Progenitor cell of endocrine pancreas (in vitro differentiated cells): Measurements from ENCODE around the gene MTUS2. TPM values are rescaled to one million over a fixed set of nuclear protein-coding genes. Genes with fewer than 3 reads are reported as not detected.

Experiments used
- DNase-seq: peaks from one replicate; pipeline ENCODE4 v3.0.0; 2021; ENCODE audit warnings: low spot score; ENCODE audit not compliant: unreplicated experiment
- H3K27ac Mint-ChIP-seq: 2 replicates; pipeline ENCODE4 v1.8.0; 2021; ENCODE audit warnings: mild to moderate bottlenecking, moderate library complexity, mixed read lengths
- H3K27me3 Mint-ChIP-seq: 2 replicates; pipeline ENCODE4 v1.8.0; 2021; ENCODE audit warnings: mixed read lengths
- H3K36me3 Mint-ChIP-seq: 2 replicates; pipeline ENCODE4 v1.8.0; 2022; ENCODE audit warnings: mixed read lengths; ENCODE audit not compliant: insufficient read depth
- H3K4me1 Mint-ChIP-seq: 2 replicates; pipeline ENCODE4 v1.8.0; 2021; ENCODE audit warnings: low read depth, mixed read lengths
- H3K4me3 Mint-ChIP-seq: 2 replicates; pipeline ENCODE4 v1.8.0; 2021; ENCODE audit warnings: low read depth, mild to moderate bottlenecking, moderate library complexity, mixed read lengths
- H3K9me3 Mint-ChIP-seq: 2 replicates; pipeline ENCODE4 v1.8.0; 2021; ENCODE audit warnings: low read depth, mixed read lengths
- total RNA-seq: library from RNA; stranded (reverse); gene quantifications from 2 replicates; pipeline ENCODE4 v1.2.1, GENCODE V29; 2021
- TF ChIP-seq, protein P1 (sequence below): fragments of 200-600 bp; sonication (generic); IDR thresholded peaks from one replicate; pipeline ENCODE4 v1.5.0; 2021; ENCODE audit warnings: antibody characterized with exemption, mild to moderate bottlenecking; ENCODE audit not compliant: unreplicated experiment

Gene MTUS2
- total RNA-seq, 1 donor from 2014 or later = 9.3 TPM

DNA sequence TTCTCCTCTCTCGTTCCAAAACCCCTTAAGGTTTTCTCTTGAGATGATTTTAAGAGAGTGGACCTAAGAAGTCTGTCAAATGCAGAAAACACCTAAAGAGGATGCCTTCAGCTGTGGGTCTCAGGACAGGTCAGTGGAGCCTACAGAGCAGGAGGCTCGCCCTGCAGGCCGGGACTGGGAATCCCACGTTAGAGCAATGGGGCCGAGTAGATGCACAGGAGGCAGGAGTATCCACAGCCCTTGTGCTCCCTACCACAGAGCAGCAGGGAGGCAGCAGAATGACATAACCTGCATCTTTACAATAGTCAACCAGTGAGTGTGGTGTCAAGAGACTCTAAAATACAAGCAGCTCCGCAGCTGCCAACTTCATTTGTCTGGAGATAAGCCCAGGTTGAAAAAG, 229.4 kb downstream of the MTUS2 start:
- no peak overlapping the region for H3K27ac Mint-ChIP-seq
- TF ChIP-seq, protein P1, sequence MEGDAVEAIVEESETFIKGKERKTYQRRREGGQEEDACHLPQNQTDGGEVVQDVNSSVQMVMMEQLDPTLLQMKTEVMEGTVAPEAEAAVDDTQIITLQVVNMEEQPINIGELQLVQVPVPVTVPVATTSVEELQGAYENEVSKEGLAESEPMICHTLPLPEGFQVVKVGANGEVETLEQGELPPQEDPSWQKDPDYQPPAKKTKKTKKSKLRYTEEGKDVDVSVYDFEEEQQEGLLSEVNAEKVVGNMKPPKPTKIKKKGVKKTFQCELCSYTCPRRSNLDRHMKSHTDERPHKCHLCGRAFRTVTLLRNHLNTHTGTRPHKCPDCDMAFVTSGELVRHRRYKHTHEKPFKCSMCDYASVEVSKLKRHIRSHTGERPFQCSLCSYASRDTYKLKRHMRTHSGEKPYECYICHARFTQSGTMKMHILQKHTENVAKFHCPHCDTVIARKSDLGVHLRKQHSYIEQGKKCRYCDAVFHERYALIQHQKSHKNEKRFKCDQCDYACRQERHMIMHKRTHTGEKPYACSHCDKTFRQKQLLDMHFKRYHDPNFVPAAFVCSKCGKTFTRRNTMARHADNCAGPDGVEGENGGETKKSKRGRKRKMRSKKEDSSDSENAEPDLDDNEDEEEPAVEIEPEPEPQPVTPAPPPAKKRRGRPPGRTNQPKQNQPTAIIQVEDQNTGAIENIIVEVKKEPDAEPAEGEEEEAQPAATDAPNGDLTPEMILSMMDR = no peak
- peaks cover 20% of the 10 kb centered on the region for H3K9me3 Mint-ChIP-seq
- H3K27me3 Mint-ChIP-seq = no peaks in the 10 kb centered on the region
- H3K4me3 Mint-ChIP-seq = no peak overlapping the region
- no peak for DNase-seq
- peaks cover 10% of the 10 kb centered on the region for H3K4me1 Mint-ChIP-seq
- H3K36me3 Mint-ChIP-seq = peaks cover 12% of the 10 kb centered on the region

DNA sequence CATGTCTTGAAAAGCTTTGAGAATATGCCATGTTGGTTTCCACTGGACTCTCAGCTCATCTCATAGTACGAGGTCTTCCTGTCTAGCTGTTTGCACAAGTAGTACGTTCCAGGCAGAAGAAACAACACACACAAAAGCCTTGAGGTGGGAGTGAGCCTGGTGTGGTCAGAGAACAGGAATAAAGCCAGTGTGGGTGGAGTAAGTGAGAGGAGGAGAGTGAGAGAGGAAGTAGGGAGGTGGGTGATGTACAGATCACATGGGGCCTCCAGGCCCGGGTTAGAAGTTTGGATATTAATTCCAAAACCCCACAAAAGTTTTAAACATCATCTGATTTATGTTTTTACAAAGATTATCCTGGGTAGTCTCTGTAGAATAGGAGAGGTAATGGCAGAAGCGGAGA, 230.6 kb downstream of the MTUS2 start:
- DNase-seq = no peak
- Mint-ChIP-seq H3K9me3 (peaks cover 17% of the 10 kb centered on the region), H3K27ac (no peak overlapping the region), H3K27me3 (no peaks in the 10 kb centered on the region), H3K36me3 (peaks cover 8% of the 10 kb centered on the region), H3K4me1 (peaks cover 10% of the 10 kb centered on the region), H3K4me3 (no peak overlapping the region)
- TF ChIP-seq, protein P1 = no peak

- Mint-ChIP-seq H3K4me3 (no peak overlapping the region), H3K27me3 (no peaks in the 10 kb centered on the region), H3K27ac (no peak overlapping the region), H3K4me1 (no peaks in the 10 kb centered on the region), H3K9me3 (peaks cover 31% of the 10 kb centered on the region), H3K36me3 (peaks cover 5% of the 10 kb centered on the region)
- no peak for DNase-seq
- TF ChIP-seq, protein P1 = no peak
These were observed 239.7 kb downstream of the MTUS2 start for GRCh38 chr13:29059800-29060199.

GRCh38 chr13:29065142-29065541, 245.0 kb downstream of the MTUS2 start:
- TF ChIP-seq, protein P1 = no peak
- no peak overlapping the region for H3K27ac Mint-ChIP-seq
- no peak overlapping the region for H3K4me3 Mint-ChIP-seq

GRCh38 chr13:29067306-29067945, 247.3 kb downstream of the MTUS2 start:
- no peaks in the 10 kb centered on the region for H3K27me3 Mint-ChIP-seq
- TF ChIP-seq, protein P1 = no peak

More at GRCh38 chr13:29065142-29065541, 245.0 kb downstream of the MTUS2 start:
- Mint-ChIP-seq H3K9me3 (peaks cover 3% of the 10 kb centered on the region), H3K4me1 (peaks cover 2% of the 10 kb centered on the region), H3K27me3 (no peaks in the 10 kb centered on the region), H3K36me3 (no peaks in the 10 kb centered on the region)
- DNase-seq = no peak

More at GRCh38 chr13:29067306-29067945, 247.3 kb downstream of the MTUS2 start:
- Mint-ChIP-seq H3K36me3 (no peaks in the 10 kb centered on the region), H3K9me3 (no peaks in the 10 kb centered on the region), H3K27ac (no peak overlapping the region), H3K4me1 (peaks cover 6% of the 10 kb centered on the region), H3K4me3 (no peak overlapping the region)
- no peak for DNase-seq
